Spleen (tissue), 7 donors: Measurements from ENCODE around the gene AAGAB.

ENCODE experiments used
- POLR2A ChIP-seq, 3 donors: fragments of 450-650 bp; IDR thresholded peaks; one replicate each; pipeline ENCODE4 v1.5.1; 2017; ENCODE audit warnings: antibody characterized with exemption in 3 of 3, mild to moderate bottlenecking in 1 of 3
- POLR2AphosphoS5 ChIP-seq, 3 donors: sonication (generic); formaldehyde crosslinking; IDR thresholded peaks; one replicate each; pipeline ENCODE4 v1.5.1; 2017; ENCODE audit warnings: antibody characterized with exemption in 3 of 3
- TF ChIP-seq, protein P1 (sequence below), 11 experiments: fragments of 200-600 bp in 7 of 11; fragments of 450-650 bp in 4 of 11; sonication (generic) in 4 of 11; IDR thresholded peaks in 8 of 11; conservative IDR thresholded peaks in 3 of 11; 1 replicate in 7 of 11; 2 replicates in 4 of 11; pipeline versions ENCODE4 v1.4.0 to v1.8.0; 2016 to 2021; ENCODE audit warnings: antibody characterized with exemption in 11 of 11, inconsistent platforms in 4 of 11, mild to moderate bottlenecking in 1 of 11
- donor health status: DM: no; HTN: no; CAD: no; lungs with moderate emphysema.
- donor health status: DM: no; HTN: no; CAD: no.
- donor health status: DM: no; HTN: no; CAD: no.

- TF ChIP-seq POLR2A (IDR thresholded peaks at IDR 0.05) (no peak), POLR2AphosphoS5 (IDR thresholded peaks at IDR 0.05) (no peak)
- TF ChIP-seq, protein P1, sequence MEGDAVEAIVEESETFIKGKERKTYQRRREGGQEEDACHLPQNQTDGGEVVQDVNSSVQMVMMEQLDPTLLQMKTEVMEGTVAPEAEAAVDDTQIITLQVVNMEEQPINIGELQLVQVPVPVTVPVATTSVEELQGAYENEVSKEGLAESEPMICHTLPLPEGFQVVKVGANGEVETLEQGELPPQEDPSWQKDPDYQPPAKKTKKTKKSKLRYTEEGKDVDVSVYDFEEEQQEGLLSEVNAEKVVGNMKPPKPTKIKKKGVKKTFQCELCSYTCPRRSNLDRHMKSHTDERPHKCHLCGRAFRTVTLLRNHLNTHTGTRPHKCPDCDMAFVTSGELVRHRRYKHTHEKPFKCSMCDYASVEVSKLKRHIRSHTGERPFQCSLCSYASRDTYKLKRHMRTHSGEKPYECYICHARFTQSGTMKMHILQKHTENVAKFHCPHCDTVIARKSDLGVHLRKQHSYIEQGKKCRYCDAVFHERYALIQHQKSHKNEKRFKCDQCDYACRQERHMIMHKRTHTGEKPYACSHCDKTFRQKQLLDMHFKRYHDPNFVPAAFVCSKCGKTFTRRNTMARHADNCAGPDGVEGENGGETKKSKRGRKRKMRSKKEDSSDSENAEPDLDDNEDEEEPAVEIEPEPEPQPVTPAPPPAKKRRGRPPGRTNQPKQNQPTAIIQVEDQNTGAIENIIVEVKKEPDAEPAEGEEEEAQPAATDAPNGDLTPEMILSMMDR (IDR thresholded peaks at IDR 0.05 in 8 of 11, conservative IDR thresholded peaks at IDR 0.05 in 3 of 11): no peak
These were observed 102.0 kb downstream of the AAGAB start for GRCh38 chr15:67152429-67152828.
